HUES6 (cell line): Measurements from ENCODE around the gene TSTD1.
"Not testable (repeated sequence)": the region's sequence is repeated elsewhere in the genome, so short reads cannot be mapped to it uniquely, and the experiment has no call there.

ENCODE experiments used
- H3K27ac ChIP-seq: 2 replicates; pipeline ENCODE4 v1.7.0; 2013; ENCODE audit warnings: low read depth, mild to moderate bottlenecking, low read length, inconsistent platforms
- H3K27me3 ChIP-seq: 2 replicates; pipeline ENCODE4 v1.6.1; 2013; ENCODE audit warnings: low read length; ENCODE audit not compliant: control insufficient read depth, insufficient read depth
- H3K36me3 ChIP-seq: 2 replicates; pipeline ENCODE4 v1.6.1; 2013; ENCODE audit warnings: low read length; ENCODE audit not compliant: control insufficient read depth, insufficient read depth
- H3K4me1 ChIP-seq: 2 replicates; pipeline ENCODE4 v1.6.1; 2013; ENCODE audit warnings: low read length; ENCODE audit not compliant: control insufficient read depth, insufficient read depth
- H3K4me3 ChIP-seq: 2 replicates; pipeline ENCODE4 v1.5.1; 2013; ENCODE audit warnings: low read depth, low read length
- H3K9ac ChIP-seq: one replicate; pipeline ENCODE4 v1.6.1; 2013; ENCODE audit warnings: mild to moderate bottlenecking, low read length
- H3K9me3 ChIP-seq: 2 replicates; pipeline ENCODE4 v1.6.1; 2013; ENCODE audit warnings: low read depth, low read length; ENCODE audit not compliant: control insufficient read depth, insufficient read depth

The TSTD1 gene

DNA sequence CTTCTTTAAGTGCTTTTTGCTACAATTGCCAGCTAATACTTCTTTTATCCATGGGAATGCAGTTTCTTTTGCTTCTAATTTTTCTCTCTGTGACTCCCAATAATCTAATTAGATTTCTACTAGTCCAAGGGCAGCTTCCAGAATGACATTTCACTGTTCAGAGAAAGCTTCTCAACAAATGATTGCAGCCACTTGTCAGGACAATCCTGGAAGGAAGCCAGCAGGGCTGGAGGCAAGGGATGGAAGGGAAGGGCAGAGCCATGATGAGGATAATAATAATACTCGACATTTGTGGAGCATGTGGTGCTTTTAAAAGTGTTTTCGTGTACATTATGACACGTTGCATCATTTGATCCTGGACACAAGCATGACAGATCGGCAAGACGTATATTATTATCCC lies 37.2 kb downstream of the TSTD1 start:
- no peak overlapping the region for H3K9ac ChIP-seq
- no peak overlapping the region for H3K27ac ChIP-seq
- H3K4me3 ChIP-seq: no peak overlapping the region
- no peaks in the 10 kb centered on the region for H3K27me3 ChIP-seq
- no peaks in the 10 kb centered on the region for H3K9me3 ChIP-seq
- peaks cover 58% of the 10 kb centered on the region for H3K36me3 ChIP-seq
- H3K4me1 ChIP-seq: peaks cover 6% of the 10 kb centered on the region; the same call in 1 of the 2 replicates

- H3K9ac ChIP-seq: no peak overlapping the region
- H3K27me3 ChIP-seq: no peaks in the 10 kb centered on the region
- H3K9me3 ChIP-seq: no peaks in the 10 kb centered on the region
- peaks cover 58% of the 10 kb centered on the region for H3K36me3 ChIP-seq
- no peak overlapping the region for H3K27ac ChIP-seq
- peaks cover 3% of the 10 kb centered on the region; the same call in 1 of the 2 replicates for H3K4me1 ChIP-seq
- H3K4me3 ChIP-seq: no peak overlapping the region
These were observed 37.9 kb downstream of the TSTD1 start for GRCh38 chr1:161000736-161001480.

- H3K27ac ChIP-seq: no peak overlapping the region
- H3K4me3 ChIP-seq: no peak overlapping the region
- no peaks in the 10 kb centered on the region for H3K9me3 ChIP-seq
- no peak overlapping the region for H3K9ac ChIP-seq
- peaks cover 3% of the 10 kb centered on the region; the same call in 1 of the 2 replicates for H3K4me1 ChIP-seq
- no peaks in the 10 kb centered on the region for H3K27me3 ChIP-seq
- H3K36me3 ChIP-seq: peaks cover 67% of the 10 kb centered on the region
These were observed 39.4 kb downstream of the TSTD1 start for GRCh38 chr1:160999376-160999775.

DNA sequence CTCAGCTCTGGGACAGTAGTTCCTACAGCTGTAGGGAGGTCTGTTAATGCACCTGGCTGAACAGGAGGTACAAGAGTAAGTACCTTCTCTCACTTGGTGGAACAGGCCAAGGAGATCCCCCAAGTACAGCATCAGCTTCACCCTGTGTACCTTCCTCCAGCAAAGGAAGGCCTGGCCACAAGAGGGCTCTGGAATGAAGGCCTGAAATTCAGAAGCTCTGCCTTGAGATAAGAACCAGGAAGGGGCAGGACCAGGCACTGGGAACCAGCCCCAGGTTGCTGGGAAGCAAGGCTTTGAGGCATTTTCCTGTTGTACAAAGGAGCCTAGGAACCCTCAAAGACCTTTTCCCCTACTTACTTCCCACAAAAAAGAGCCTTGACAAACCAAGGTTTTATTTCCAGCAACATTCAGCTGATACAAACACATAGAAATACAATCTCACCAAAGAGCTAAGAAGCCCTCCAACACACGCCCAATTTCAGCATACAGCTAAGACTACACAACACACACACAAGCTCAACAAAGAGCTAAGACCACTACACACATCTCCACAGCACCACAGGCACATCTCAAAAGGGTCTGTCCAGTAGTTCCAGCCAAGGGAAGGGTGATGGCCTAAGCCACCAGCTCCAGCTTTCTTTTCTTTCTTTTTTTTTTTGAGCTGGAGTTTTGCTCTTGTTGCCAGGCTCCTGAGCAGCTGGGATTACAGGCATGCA lies 41.3 kb downstream of the TSTD1 start:
- peaks cover 3% of the 10 kb centered on the region; the same call in 1 of the 2 replicates for H3K4me1 ChIP-seq
- no peaks in the 10 kb centered on the region for H3K9me3 ChIP-seq
- no peak overlapping the region for H3K27ac ChIP-seq
- peaks cover 67% of the 10 kb centered on the region for H3K36me3 ChIP-seq
- no peak overlapping the region for H3K9ac ChIP-seq
- no peak overlapping the region for H3K4me3 ChIP-seq
- H3K27me3 ChIP-seq: no peaks in the 10 kb centered on the region

GRCh38 chr1:160996178-160996577 lies 42.6 kb downstream of the TSTD1 start:
- Histone ChIP-seq H3K27me3 (no peaks in the 10 kb centered on the region), H3K4me3 (no peak overlapping the region), H3K27ac (no peak overlapping the region), H3K9ac (no peak overlapping the region), H3K4me1 (peaks cover 3% of the 10 kb centered on the region; the same call in 1 of the 2 replicates), H3K36me3 (peaks cover 55% of the 10 kb centered on the region), H3K9me3 (no peaks in the 10 kb centered on the region)

DNA sequence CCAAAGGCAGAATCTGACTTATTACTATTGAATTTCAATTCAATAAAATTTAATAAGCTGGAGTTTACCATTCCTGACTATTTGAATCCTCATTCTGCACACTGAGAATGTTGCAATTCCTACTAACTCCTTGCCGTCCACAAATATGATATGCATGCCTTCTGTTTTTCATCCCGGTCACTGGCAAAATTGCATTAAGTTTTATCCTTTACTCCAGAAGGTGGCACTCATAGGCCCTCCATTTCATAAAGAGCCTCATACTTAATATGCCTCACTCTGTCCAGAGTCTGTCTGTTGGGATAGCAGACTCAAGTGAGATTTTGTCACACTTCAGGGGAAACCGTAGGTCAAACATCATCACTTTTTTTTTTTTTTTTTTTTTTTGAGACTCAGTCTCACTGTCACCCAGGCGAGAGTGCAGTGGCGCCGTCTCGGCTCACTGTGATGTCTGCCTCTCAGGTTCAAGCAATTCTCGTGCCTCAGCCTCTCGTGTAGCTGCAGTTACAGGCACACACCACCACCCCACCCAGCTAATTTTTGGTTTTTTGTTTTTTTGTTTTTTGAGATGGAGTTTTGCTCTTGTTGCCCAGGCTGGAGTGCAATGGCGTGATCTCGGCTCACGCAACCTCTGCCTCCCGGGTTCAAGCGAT lies 45.1 kb downstream of the TSTD1 start:
- no peaks in the 10 kb centered on the region for H3K27me3 ChIP-seq
- H3K36me3 ChIP-seq: peaks cover 30% of the 10 kb centered on the region
- no peak overlapping the region for H3K27ac ChIP-seq
- no peaks in the 10 kb centered on the region for H3K9me3 ChIP-seq
- no peak overlapping the region for H3K9ac ChIP-seq
- no peak overlapping the region for H3K4me3 ChIP-seq
- H3K4me1 ChIP-seq: peaks cover 11% of the 10 kb centered on the region

GRCh38 chr1:160992036-160992435 lies 46.7 kb downstream of the TSTD1 start:
- not testable (repeated sequence) for H3K4me3 ChIP-seq, H3K9ac ChIP-seq, H3K9me3 ChIP-seq, H3K27me3 ChIP-seq, H3K27ac ChIP-seq
- H3K36me3 ChIP-seq: peaks cover 14% of the 10 kb centered on the region
- peaks cover 24% of the 10 kb centered on the region for H3K4me1 ChIP-seq
